Measurements from ENCODE around the gene YIPF3.

DNA sequence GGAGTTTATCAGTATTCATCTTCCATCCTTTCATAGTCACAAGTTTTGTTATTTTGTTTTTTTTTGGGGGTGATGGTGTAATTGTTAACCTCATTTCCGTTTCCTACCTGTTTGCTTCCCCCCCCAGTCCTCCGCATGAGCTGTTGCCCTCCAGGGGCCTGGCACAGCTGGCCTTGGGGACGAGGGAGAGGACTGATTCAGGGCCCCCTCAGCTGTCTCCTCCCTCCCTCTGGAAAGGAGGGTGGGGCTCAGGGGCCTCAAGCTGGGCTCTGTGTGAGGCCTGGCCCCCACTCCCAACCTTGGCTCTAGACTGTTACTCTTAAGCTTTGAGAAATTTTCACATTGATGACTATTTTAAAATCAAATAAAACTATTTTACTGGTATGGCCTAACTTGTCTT is 10.6 kb downstream of the YIPF3 start:
- TF ChIP-seq, protein P1, sequence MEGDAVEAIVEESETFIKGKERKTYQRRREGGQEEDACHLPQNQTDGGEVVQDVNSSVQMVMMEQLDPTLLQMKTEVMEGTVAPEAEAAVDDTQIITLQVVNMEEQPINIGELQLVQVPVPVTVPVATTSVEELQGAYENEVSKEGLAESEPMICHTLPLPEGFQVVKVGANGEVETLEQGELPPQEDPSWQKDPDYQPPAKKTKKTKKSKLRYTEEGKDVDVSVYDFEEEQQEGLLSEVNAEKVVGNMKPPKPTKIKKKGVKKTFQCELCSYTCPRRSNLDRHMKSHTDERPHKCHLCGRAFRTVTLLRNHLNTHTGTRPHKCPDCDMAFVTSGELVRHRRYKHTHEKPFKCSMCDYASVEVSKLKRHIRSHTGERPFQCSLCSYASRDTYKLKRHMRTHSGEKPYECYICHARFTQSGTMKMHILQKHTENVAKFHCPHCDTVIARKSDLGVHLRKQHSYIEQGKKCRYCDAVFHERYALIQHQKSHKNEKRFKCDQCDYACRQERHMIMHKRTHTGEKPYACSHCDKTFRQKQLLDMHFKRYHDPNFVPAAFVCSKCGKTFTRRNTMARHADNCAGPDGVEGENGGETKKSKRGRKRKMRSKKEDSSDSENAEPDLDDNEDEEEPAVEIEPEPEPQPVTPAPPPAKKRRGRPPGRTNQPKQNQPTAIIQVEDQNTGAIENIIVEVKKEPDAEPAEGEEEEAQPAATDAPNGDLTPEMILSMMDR (IDR thresholded peaks at IDR 0.05): no peak
- no peak for TF ChIP-seq POLR2A (IDR thresholded peaks at IDR 0.05; ENCODE audit: low read depth)
- TF ChIP-seq POLR2AphosphoS5 (IDR thresholded peaks at IDR 0.05): no peak
- no peak for TF ChIP-seq EP300 (IDR thresholded peaks at IDR 0.05)

All from esophagus muscularis mucosa (tissue), 4 donors.